HEK293 (cell line): Measurements from ENCODE around the gene GTF2A1L.

Experiments
- CTCF ChIA-PET: fragments of 350-600 bp; formaldehyde crosslinking; extraction: SDS; loops from one replicate; lab custom pipeline; 2021; ENCODE audit warnings: antibody characterized with exemption; lab: Yijun Ruan, JAX
- POLR2A ChIA-PET: fragments of 300-600 bp; formaldehyde crosslinking; extraction: SDS; loops from one replicate; lab custom pipeline; 2020; ENCODE audit warnings: antibody characterized with exemption, inconsistent platforms; lab: Yijun Ruan, JAX
- H3K27ac ChIP-seq: fragments of 200-500 bp; sonication (Bioruptor generic); 2 replicates; pipeline ENCODE4 v1.5.1; 2014; ENCODE audit warnings: low read depth, low read length, control low read depth, inconsistent platforms; ENCODE audit errors: extremely low read depth
- H3K36me3 ChIP-seq, 2 experiments: fragments of 200-500 bp in 1 of 2; sonication (Bioruptor generic) in 1 of 2; 1 replicate in 1 of 2; 2 replicates in 1 of 2; pipeline ENCODE4 v1.5.1; 2014 to 2017; ENCODE audit warnings: inconsistent platforms in 2 of 2, low read length in 2 of 2; ENCODE audit not compliant: control insufficient read depth in 2 of 2, insufficient read depth in 1 of 2
- H3K4me1 ChIP-seq: fragments of 200-500 bp; sonication (Bioruptor generic); 2 replicates; pipeline ENCODE4 v1.5.1; 2014; ENCODE audit warnings: mild to moderate bottlenecking, low read length, inconsistent platforms; ENCODE audit not compliant: control insufficient read depth, insufficient read depth
- H3K4me3 ChIP-seq: 2 replicates; pipeline ENCODE4 v1.5.1; 2011; ENCODE audit warnings: low read depth, mild to moderate bottlenecking, control low read depth, low read length, moderate library complexity
- H3K9me3 ChIP-seq: fragments of 200-500 bp; sonication (Bioruptor generic); 2 replicates; pipeline ENCODE4 v1.5.1; 2014; ENCODE audit warnings: low read depth, low read length, inconsistent platforms; ENCODE audit not compliant: control insufficient read depth, insufficient read depth
- GLIS1 ChIP-seq: fragments of 450-650 bp; formaldehyde crosslinking; IDR thresholded peaks from 2 replicates; pipeline ENCODE4 v1.5.1; 2016; ENCODE audit warnings: missing biosample characterization, missing genetic modification characterization
- KLF7 ChIP-seq: fragments of 450-650 bp; formaldehyde crosslinking; IDR thresholded peaks from 2 replicates; pipeline ENCODE4 v1.5.1; 2016; ENCODE audit warnings: missing biosample characterization, missing genetic modification characterization, borderline replicate concordance
- MEIS1 ChIP-seq: sonication (generic); formaldehyde crosslinking; IDR thresholded peaks from 2 replicates; pipeline ENCODE4 v1.8.1; 2022; ENCODE audit warnings: missing genetic modification reagents, mild to moderate bottlenecking, borderline replicate concordance
- PRDM1 ChIP-seq: fragments of 450-650 bp; formaldehyde crosslinking; IDR thresholded peaks from 2 replicates; pipeline ENCODE4; 2016; ENCODE audit warnings: missing biosample characterization, missing genetic modification characterization
- PRDM10 ChIP-seq: fragments of 450-650 bp; formaldehyde crosslinking; IDR thresholded peaks from 2 replicates; pipeline ENCODE4 v1.5.1; 2016; ENCODE audit warnings: missing biosample characterization, missing genetic modification characterization
- REST ChIP-seq: fragments of 450-650 bp; formaldehyde crosslinking; IDR thresholded peaks from 2 replicates; pipeline ENCODE4 v1.5.1; 2016; ENCODE audit warnings: missing biosample characterization, missing genetic modification characterization
- ZBTB7A ChIP-seq: fragments of 450-650 bp; formaldehyde crosslinking; IDR thresholded peaks from 2 replicates; pipeline ENCODE4 v1.5.1; 2016; ENCODE audit warnings: low read depth, missing biosample characterization, missing genetic modification characterization
- ZFP3 ChIP-seq: fragments of 450-650 bp; formaldehyde crosslinking; IDR thresholded peaks from 2 replicates; pipeline ENCODE4 v1.5.1; 2016; ENCODE audit warnings: low read depth, missing biosample characterization, missing genetic modification characterization
- ZIC2 ChIP-seq: fragments of 450-650 bp; formaldehyde crosslinking; IDR thresholded peaks from 2 replicates; pipeline ENCODE4 v1.5.1; 2016; ENCODE audit warnings: missing biosample characterization, missing genetic modification characterization
- ZNF121 ChIP-seq: fragments of 450-650 bp; formaldehyde crosslinking; IDR thresholded peaks from 2 replicates; pipeline ENCODE4 v1.5.1; 2016; ENCODE audit warnings: missing biosample characterization, missing genetic modification characterization
- ZNF146 ChIP-seq: fragments of 450-650 bp; formaldehyde crosslinking; IDR thresholded peaks from 2 replicates; pipeline ENCODE4 v1.5.1; 2016; ENCODE audit warnings: missing biosample characterization, missing genetic modification characterization
- ZNF148 ChIP-seq: fragments of 450-650 bp; formaldehyde crosslinking; IDR thresholded peaks from 2 replicates; pipeline ENCODE4 v1.5.0; 2017; ENCODE audit warnings: missing biosample characterization, missing genetic modification characterization, borderline replicate concordance
- ZNF155 ChIP-seq: fragments of 450-650 bp; formaldehyde crosslinking; IDR thresholded peaks from 2 replicates; pipeline ENCODE4 v1.5.1; 2016; ENCODE audit warnings: missing biosample characterization, missing genetic modification characterization
- ZNF174 ChIP-seq: fragments of 450-650 bp; formaldehyde crosslinking; IDR thresholded peaks from 2 replicates; pipeline ENCODE4 v1.5.0; 2017; ENCODE audit warnings: missing biosample characterization, mild to moderate bottlenecking, missing genetic modification characterization
- ZNF18 ChIP-seq: fragments of 450-650 bp; formaldehyde crosslinking; IDR thresholded peaks from 2 replicates; pipeline ENCODE4 v1.5.1; 2016; ENCODE audit warnings: missing biosample characterization, missing genetic modification characterization
- ZNF248 ChIP-seq: fragments of 450-650 bp; formaldehyde crosslinking; IDR thresholded peaks from 2 replicates; pipeline ENCODE4 v1.5.1; 2017; ENCODE audit warnings: missing biosample characterization, missing genetic modification characterization
- ZNF394 ChIP-seq: fragments of 450-650 bp; formaldehyde crosslinking; IDR thresholded peaks from 2 replicates; pipeline ENCODE4 v1.5.1; 2016; ENCODE audit warnings: missing biosample characterization, missing genetic modification characterization, mild to moderate bottlenecking, moderate library complexity, borderline replicate concordance
- ZNF404 ChIP-seq: fragments of 450-650 bp; formaldehyde crosslinking; IDR thresholded peaks from 2 replicates; pipeline ENCODE4 v1.5.1; 2017; ENCODE audit warnings: missing biosample characterization, missing genetic modification characterization
- ZNF530 ChIP-seq: fragments of 450-650 bp; formaldehyde crosslinking; IDR thresholded peaks from 2 replicates; pipeline ENCODE4 v1.5.1; 2016; ENCODE audit warnings: low read depth, missing biosample characterization, missing genetic modification characterization
- ZNF544 ChIP-seq: fragments of 450-650 bp; formaldehyde crosslinking; IDR thresholded peaks from 2 replicates; pipeline ENCODE4 v1.5.0; 2017; ENCODE audit warnings: missing biosample characterization, missing genetic modification characterization
- ZNF558 ChIP-seq: fragments of 450-650 bp; formaldehyde crosslinking; IDR thresholded peaks from 2 replicates; pipeline ENCODE4 v1.5.1; 2016; ENCODE audit warnings: missing biosample characterization, missing genetic modification characterization
- ZNF571 ChIP-seq: fragments of 450-650 bp; formaldehyde crosslinking; IDR thresholded peaks from 2 replicates; pipeline ENCODE4 v1.5.0; 2017; ENCODE audit warnings: missing biosample characterization, missing genetic modification characterization
- ZNF830 ChIP-seq: fragments of 450-650 bp; IDR thresholded peaks from 2 replicates; pipeline ENCODE4 v1.5.0; 2018; ENCODE audit warnings: missing biosample characterization, missing genetic modification characterization, low read depth, mild to moderate bottlenecking, moderate library complexity

GTF2A1L gene

GRCh38 chr2:48725696-48726494 lies 108.2 kb downstream of the GTF2A1L start (continued):
- TF ChIP-seq ZBTB7A (tag by site-specific recombination) (no peak), PRDM1 (no peak), ZFP3 (no peak), ZNF544 (tag by site-specific recombination) (no peak), GLIS1 (tag by site-specific recombination) (no peak), ZNF248 (no peak), ZNF155 (tag by site-specific recombination) (no peak)

GRCh38 chr2:48727560-48727959 lies 109.9 kb downstream of the GTF2A1L start:
- Histone ChIP-seq H3K9me3 (no peaks in the 10 kb centered on the region), H3K4me3 (no peak overlapping the region), H3K36me3 (no peaks in the 10 kb centered on the region), H3K4me1 (peaks cover 23% of the 10 kb centered on the region), H3K27ac (no peak overlapping the region)
- TF ChIP-seq PRDM10 (no peak), ZNF146 (no peak), MEIS1 (CRISPR knock-in tag) (no peak), ZNF148 (no peak), KLF7 (tag by site-specific recombination) (no peak)
- POLR2A ChIA-PET, result no interaction called here
- CTCF ChIA-PET, result interaction anchor here (0.6 to 0.7 kb wide), 2 partner anchors 614 to 1805 kb away, joined by 6 to 7 read pairs; no protein-coding TSS in a partner anchor

GRCh38 chr2:48728295-48728694 lies 110.6 kb downstream of the GTF2A1L start:
- ChIA-PET POLR2A (no interaction called here), CTCF (interaction anchor here (0.7 kb wide), 1 partner anchor 22 kb away, joined by 3 read pairs; no protein-coding TSS in a partner anchor)
- H3K4me1 ChIP-seq, result peaks cover 26% of the 10 kb centered on the region
- no peak overlapping the region for H3K27ac ChIP-seq
- H3K36me3 ChIP-seq, result no peaks in the 10 kb centered on the region
- no peak overlapping the region for H3K4me3 ChIP-seq
- no peaks in the 10 kb centered on the region for H3K9me3 ChIP-seq
- TF ChIP-seq ZNF121 (tag by site-specific recombination) (no peak), ZNF404 (tag by site-specific recombination) (no peak), ZIC2 (tag by site-specific recombination) (no peak), ZNF830 (tag by site-specific recombination) (no peak), ZNF530 (tag by site-specific recombination) (no peak), ZNF558 (tag by site-specific recombination) (no peak), ZNF571 (tag by site-specific recombination) (no peak), ZNF174 (tag by site-specific recombination) (no peak), ZNF394 (no peak), REST (tag by site-specific recombination) (no peak), ZNF18 (tag by site-specific recombination) (no peak)
